Measurements from ENCODE around the gene NECTIN2.
"Not testable (repeated sequence)": the region's sequence is repeated elsewhere in the genome, so short reads cannot be mapped to it uniquely, and the experiment has no call there.

The NECTIN2 gene

DNA sequence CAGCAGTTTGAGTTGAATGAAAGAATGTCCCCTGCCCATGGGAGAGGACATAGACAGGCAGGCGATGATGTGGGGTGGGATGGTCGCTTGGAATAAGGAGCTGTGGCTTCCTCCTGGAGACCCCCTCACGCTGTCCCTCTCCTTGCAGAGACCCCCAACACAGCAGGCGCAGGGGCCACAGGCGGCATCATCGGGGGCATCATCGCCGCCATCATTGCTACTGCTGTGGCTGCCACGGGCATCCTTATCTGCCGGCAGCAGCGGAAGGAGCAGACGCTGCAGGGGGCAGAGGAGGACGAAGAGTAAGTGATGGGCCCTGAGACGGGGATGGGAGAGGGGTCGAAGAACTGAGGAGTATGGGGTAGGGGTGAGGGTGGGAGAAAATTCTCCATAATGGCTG is 36.0 kb downstream of the NECTIN2 start:
- in situ Hi-C loops (cut with MboI; ENCODE audit: low sequenced_read_pairs) = no loop called here

DNA sequence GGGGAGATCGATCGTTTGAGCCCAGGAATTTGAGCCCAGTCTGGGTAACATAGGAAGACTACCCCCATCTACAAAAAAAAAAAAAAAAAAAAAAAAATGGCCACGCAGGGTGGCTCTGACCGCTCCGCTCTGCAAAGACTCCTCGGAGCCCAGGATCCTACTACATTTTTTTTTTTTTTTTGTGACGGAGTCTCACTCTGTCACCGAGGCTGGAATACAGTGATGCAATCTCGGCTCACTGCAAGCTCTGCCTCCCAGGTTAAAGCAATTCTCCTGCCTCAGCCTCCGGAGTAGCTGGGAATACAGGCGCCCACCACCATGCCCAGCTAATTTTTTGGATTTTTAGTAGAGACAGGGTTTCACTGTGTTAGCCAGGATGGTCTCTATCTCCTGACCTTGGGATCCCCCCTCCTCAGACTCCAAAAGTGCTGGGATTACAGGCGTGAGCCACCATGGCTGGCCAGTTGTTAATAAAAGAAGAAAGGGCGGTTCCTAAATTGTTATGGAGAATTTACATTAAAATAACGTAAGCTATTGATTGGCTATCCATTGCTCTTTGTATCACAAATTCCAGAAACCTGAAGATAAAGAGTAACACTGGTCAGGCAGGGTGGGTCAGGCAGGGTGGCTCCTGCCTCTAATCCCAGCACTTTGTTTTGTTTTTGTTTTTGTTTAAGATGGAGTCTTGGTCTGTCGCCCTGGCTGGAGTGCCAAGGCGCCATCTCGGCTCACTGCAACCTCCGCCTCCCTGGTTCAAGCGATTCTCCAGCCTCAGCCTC is 36.7 kb downstream of the NECTIN2 start:
- in situ Hi-C loops (cut with MboI; ENCODE audit: low sequenced_read_pairs) = not testable (repeated sequence)

DNA sequence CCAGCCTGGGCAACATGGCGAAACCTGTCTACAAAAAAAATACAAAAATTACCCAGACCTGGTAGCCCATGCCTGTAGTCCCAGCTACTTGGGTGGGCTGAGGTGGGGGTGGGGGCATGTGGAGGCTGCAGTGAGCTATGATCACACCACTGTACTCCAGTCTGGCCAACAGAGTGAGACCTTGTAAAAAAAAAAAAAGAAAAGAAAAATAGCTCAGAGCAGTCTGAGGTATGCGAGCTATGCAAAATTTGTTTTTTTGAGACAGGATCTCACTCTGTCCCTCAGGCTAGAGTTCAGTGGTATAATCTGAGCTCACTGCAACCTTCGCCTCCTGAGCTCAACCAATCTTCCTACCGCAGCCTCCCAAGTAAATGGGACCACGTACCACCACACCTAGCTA is 37.8 kb downstream of the NECTIN2 start:
- in situ Hi-C loops (cut with MboI; ENCODE audit: low sequenced_read_pairs) = no loop called here

DNA sequence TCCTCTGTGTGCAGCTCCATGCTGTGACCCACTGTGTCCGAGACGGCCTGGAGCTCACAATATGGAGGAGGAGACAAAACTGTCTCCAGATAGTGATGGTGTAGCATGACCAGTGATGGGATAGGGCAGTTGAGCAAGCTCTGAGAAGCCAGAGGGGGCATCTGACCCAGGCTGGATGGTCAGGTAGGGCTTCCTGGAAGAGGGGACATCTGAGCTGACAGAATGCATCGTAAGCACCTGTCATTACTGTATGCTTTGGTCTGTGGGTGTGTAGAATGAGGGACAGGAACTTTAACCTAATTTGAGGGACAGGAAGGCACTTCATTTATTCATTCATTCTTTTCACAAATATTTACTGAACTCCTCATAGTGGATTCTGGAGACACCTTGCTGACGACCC is 38.5 kb downstream of the NECTIN2 start:
- in situ Hi-C loops (cut with MboI; ENCODE audit: low sequenced_read_pairs) = no loop called here

DNA sequence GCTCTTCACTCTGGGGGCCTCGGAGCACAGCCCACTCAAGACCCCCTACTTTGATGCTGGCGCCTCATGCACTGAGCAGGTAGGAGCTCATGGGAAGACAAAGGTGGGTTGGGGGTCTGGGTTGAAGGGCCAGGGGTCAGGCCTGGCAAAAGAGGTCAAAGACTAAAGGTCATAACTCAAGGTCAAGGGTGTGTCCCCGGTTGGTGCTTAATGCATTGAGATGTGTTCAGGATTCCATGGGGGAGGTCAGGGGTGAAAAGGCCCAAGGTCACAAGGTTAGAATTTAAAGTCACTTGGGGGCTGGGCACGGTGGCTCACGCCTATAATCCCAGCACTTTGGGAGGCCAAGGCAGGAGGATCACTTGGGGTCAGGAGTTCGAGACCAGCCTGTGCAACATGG is 40.0 kb downstream of the NECTIN2 start:
- in situ Hi-C loops (cut with MboI; ENCODE audit: low sequenced_read_pairs) = no loop called here

DNA sequence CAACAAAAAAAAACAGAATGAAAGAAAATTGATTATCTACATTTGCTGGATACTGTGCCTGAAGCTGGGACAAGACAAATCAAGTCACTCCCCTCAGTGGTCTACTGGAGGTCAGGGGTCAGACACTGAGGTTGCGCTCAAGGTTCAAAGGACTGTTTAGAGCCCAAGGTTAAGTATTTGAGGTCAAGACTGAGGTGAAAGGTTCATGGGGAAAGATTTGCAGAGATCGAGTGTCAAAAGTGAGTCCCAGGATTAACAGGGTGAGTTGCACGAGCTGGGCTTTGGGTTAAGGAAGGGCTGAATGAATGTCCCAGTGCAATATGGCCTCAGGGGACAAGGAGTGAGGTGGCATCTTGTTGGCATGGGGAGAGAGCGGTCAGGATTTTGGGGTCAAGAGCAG is 41.6 kb downstream of the NECTIN2 start:
- in situ Hi-C loops (cut with MboI; ENCODE audit: low sequenced_read_pairs) = no loop called here

DNA sequence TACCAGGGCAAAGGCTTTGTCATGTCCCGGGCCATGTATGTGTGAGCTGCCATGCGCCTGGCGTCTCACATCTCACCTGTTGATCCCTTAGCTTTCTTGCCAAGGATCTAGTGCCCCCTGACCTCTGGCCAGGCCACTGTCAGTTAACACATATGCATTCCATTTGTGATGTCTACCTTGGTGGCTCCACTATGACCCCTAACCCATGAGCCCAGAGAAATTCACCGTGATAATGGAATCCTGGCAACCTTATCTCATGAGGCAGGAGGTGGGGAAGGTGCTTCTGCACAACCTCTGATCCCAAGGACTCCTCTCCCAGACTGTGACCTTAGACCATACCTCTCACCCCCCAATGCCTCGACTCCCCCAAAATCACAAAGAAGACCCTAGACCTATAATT is 42.2 kb downstream of the NECTIN2 start:
- in situ Hi-C loops (cut with MboI; ENCODE audit: low sequenced_read_pairs) = not testable (repeated sequence)

DNA sequence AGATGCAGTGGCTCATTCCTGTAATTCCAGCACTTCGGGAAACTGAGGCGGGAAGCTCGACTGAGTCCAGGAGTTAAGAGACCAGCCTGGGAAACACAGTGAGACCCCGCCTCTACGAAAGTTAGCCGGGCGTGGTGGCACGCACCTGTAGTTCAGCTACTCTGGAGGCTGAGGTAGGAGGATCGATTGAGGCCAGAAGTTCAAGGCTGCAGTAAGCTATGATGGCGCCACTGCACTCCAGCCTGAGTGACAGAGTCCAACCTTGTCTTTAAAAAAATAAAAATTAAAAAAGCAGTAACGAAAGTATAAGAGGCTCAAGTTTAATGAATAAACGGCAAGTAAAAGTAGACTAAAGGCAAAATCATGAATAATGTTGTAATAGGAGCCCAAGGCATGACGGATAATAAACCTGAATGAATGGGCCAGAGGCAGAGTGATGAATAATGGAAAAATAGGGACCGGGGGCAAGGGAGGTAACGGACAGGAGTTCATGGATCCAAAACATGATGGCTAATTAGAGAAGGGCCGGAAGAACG is 43.8 kb downstream of the NECTIN2 start:
- in situ Hi-C loops (cut with MboI; ENCODE audit: low sequenced_read_pairs) = no loop called here

DNA sequence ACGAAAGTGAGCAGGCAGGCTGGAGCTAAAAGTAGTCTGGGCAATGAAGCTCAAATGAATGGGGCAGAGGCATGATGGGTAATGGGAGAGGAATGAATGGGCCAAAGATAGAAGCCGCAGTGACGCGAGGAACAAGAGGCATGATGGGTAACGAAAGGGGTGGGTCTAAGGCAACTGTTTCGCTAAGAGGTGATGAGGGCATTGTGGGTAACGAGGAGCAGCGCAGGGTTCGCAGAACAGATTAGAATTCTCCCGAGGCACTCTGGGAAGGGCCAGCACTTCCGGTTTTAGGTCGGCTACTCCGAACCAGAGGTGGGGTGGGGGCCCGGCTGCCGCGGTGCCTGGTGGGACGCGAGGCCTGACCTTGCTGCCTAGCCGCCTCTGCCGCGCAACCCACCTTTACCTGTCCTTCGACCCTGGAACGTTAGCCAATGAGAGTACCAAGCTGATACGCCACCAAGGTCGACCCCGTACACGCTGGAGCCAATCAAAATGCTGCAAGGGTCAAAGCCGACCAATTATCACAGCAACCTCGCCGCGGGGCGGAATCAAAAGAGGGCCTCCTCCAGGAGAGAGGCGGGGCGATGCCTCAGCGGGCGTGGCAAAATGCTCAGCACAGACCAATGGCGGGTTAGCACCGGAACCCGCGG is 44.4 kb downstream of the NECTIN2 start:
- in situ Hi-C loops (cut with MboI; ENCODE audit: low sequenced_read_pairs) = no loop called here

DNA sequence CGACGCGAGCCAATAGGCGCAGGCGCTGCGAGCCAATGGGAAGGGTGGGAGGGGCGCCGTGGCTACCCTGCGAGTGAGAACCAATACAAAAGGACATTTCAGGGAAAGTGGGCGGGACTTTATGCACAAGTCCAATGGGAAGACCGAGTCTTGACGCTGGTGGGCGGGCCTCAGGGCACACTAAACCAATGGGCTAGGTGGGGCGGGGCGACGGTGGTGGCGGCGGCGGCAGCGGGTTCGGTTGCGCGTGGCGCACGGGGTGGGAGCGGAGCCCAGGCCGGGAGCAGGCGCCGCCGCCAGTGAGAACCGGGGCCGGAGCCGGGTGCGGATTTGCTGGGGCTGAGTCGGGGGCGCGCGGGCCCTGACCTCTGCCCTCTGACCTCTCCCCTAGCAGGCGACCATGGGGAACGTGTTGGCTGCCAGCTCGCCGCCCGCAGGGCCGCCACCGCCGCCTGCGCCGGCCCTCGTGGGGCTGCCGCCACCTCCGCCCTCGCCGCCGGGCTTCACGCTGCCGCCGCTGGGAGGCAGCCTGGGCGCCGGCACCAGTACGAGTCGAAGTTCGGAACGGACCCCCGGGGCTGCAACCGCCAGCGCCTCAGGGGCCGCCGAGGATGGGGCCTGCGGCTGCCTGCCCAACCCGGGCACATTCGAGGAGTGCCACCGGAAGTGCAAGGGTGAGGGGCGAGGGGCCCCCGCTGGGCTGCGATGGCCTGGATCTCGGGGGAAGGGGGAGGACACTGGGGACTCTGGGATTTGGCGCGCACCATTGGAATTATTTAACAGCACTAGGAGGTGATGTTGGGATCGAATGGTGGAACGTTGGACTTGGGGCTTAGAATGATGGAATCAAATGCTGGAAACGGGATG is 45.2 kb downstream of the NECTIN2 start, which contains the start of gene TOMM40:
Gene TOMM40 (plus strand): TSS at position 239 of the 867 bp plus-strand sequence. CDS start 162 bp downstream, at position 401.
- in situ Hi-C loops (cut with MboI; ENCODE audit: low sequenced_read_pairs) = no loop called here

DNA sequence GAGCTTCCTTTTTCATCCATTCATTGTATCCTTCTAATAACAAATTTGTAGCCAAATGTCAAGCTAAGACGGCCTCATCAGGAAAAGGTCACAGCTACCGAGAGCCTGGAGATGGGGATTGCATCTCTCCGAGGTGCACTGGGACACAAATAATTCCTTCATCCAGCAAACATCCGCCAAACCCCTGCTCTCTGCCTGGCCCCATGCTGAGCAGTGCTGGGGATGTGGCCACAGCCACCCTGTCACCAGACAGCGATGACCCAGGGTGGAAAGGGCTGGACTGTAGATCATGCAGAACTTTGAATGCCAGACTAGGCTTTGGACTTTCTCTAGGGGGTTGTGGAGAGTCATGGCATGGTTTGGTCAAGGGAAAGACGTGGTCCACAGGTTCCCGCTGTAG is 46.8 kb downstream of the NECTIN2 start:
- in situ Hi-C loops (cut with MboI; ENCODE audit: low sequenced_read_pairs) = no loop called here

DNA sequence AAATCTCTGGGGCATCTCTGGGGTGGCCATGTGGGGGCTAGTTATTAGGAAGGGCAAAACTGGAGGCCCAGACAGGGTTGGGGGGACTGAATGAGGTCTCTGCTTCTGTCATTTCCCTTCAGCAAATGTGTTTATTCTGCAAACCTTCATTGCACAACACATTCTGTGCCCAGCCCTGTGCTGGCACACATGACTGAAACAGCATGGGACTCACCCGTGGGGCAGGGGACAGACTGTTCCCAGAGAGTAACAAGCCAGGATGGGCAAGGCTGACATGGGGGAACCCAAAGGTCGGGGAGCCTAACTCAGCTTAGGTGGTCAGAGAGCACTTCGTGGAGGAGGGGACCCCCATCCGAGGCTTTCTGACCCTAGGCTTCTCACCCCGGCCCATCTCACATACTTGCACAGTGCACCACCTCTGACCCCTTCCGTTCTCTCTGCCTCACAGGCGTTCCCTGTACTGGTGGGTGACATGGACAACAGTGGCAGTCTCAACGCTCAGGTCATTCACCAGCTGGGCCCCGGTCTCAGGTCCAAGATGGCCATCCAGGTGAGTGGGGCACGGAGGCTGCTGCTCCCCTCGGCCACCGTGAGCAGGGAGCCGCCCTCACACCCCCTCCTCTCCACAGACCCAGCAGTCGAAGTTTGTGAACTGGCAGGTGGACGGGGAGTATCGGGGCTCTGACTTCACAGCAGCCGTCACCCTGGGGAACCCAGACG is 47.4 kb downstream of the NECTIN2 start:
- in situ Hi-C loops (cut with MboI; ENCODE audit: low sequenced_read_pairs) = no loop called here

DNA sequence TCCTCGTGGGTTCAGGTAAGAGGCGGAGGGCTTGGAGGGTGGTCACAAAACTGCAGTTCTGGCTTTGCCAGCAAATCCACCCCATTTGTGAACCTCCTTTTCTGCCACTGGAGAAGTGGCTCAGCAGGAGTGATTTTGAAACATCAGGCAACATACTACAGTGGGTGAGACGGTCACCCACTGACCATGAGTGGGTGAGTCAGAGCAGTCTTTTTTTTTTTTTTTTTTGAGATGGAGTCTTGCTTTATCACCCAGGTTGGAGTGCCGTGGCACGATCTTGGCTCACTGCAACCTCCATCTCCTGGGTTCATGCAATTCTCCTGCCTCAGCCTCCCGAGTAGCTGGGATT is 47.9 kb downstream of the NECTIN2 start:
- in situ Hi-C loops (cut with MboI; ENCODE audit: low sequenced_read_pairs) = no loop called here

DNA sequence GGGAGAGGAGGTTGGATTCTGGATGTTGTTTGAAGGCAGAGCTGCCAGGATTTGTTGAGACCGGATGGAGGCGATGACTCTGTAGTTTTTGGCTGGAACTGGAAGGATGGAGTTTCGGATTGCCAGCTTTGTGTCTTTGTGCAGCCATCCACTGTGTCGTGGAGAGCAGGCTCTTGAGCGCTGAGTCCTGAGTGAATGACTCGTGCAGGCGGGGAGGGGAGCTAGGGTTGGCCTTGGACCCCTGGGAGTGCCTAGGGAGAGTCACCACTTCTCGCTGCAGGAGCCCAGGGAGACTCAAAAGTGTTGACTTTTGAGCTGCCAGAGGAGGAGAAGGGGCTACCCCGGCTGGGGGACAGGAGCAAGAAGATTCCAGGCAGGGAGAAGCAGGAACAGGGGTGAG is 48.8 kb downstream of the NECTIN2 start:
- in situ Hi-C loops (cut with MboI; ENCODE audit: low sequenced_read_pairs) = no loop called here

DNA sequence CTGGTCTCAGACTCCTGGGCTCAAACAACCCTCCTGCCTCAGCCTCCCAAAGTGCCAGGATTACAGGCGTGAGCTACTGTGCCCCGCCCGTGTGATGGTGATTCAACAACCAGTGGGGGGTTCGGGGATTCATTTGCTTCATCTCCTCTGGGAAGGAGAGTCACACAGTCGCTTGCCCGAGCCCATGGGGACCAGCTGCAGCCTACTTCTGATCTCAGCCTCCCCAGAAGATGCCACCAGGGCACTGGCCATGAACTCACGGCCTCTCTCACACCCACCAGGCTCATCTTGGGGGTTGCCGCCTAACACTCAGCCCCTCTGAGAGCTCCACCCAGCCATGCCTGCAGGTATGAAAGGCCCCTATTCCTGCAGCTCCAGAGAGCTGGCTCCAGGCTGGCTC is 51.7 kb downstream of the NECTIN2 start:
- in situ Hi-C loops (cut with MboI; ENCODE audit: low sequenced_read_pairs) = no loop called here

DNA sequence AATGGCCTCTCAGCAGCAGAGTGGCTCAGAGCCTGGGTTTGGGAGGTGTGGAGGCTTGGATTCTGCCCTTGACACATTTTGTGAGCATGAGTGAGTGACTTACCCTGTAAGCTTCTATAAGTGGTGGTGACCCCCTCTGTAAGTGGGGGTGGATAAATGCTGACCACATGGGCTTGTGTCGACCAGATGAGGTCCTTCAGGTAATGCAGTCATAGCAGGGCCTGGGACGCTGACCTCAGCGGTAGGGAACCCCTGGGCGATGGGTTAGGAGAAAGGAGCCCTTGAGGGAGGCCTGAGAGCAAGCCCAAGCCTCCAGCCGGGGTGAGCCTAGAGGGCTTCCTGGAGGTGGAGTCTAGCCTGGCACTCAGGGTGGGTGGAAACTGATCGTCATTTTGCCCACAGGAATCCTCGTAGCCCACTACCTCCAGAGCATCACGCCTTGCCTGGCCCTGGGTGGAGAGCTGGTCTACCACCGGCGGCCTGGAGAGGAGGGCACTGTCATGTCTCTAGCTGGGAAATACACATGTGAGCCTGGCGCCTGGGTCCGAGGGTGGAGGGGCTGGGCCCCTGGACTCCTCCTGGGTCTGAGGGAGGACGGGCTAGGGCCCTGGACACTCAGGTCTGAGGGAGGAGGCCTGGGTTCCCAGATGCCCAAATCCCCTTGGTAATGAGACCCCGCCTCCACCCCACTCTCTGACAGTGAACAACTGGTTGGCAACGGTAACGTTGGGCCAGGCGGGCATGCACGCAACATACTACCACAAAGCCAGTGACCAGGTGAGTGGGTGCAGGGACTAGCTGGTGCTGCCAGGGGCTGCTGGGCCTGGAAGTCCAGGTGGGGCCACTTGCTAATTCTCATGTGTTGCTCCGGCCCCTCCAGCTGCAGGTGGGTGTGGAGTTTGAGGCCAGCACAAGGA is 54.5 kb downstream of the NECTIN2 start:
- in situ Hi-C loops (cut with MboI; ENCODE audit: low sequenced_read_pairs) = no loop called here

DNA sequence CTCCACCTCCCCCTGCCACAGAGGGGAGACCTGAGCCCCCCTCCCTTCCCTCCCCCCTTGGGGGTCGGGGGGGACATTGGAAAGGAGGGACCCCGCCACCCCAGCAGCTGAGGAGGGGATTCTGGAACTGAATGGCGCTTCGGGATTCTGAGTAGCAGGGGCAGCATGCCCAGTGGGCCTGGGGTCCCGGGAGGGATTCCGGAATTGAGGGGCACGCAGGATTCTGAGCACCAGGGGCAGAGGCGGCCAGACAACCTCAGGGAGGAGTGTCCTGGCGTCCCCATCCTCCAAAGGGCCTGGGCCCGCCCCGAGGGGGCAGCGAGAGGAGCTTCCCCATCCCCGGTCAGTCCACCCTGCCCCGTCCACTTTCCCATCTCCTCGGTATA is 57.1 kb downstream of the NECTIN2 start:
- in situ Hi-C loops (cut with MboI; ENCODE audit: low sequenced_read_pairs) = no loop called here

DNA sequence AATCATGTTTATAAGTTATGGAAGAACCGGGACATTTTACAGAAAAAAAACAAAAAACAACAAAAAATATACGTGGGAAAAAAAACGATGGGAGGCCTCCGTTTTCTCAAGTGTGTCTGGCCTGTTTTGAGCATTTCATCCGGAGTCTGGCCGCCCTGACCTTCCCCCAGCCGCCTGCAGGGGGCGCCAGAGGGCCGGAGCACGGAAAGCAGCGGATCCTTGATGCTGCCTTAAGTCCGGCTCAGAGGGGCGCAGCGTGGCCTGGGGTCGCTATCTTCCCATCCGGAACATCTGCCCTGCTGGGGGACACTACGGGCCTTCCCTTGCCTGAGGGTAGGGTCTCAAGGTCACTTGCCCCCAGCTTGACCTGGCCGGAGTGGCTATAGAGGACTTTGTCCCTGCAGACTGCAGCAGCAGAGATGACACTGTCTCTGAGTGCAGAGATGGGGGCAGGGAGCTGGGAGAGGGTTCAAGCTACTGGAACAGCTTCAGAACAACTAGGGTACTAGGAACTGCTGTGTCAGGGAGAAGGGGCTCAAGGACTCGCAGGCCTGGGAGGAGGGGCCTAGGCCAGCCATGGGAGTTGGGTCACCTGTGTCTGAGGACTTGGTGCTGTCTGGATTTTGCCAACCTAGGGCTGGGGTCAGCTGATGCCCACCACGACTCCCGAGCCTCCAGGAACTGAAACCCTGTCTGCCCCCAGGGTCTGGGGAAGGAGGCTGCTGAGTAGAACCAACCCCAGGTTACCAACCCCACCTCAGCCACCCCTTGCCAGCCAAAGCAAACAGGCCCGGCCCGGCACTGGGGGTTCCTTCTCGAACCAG is 57.7 kb downstream of the NECTIN2 start:
- in situ Hi-C loops (cut with MboI; ENCODE audit: low sequenced_read_pairs) = no loop called here

DNA sequence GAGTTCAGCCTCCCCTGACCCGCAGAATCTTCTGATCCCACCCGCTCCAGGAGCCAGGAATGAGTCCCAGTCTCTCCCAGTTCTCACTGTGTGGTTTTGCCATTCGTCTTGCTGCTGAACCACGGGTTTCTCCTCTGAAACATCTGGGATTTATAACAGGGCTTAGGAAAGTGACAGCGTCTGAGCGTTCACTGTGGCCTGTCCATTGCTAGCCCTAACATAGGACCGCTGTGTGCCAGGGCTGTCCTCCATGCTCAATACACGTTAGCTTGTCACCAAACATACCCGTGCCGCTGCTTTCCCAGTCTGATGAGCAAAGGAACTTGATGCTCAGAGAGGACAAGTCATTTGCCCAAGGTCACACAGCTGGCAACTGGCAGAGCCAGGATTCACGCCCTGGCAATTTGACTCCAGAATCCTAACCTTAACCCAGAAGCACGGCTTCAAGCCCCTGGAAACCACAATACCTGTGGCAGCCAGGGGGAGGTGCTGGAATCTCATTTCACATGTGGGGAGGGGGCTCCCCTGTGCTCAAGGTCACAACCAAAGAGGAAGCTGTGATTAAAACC is 58.4 kb downstream of the NECTIN2 start:
- in situ Hi-C loops (cut with MboI; ENCODE audit: low sequenced_read_pairs) = no loop called here

All from HL-60/S4 (cell line).